Heart left ventricle (tissue), 16 donors: ENCODE data around the gene ADAMTS3. TPM values are rescaled to one million over a fixed set of nuclear protein-coding genes. Genes with fewer than 3 reads are reported as not detected.

Source experiments
- ATAC-seq, 4 donors: fragments of 200-7000 bp; cut with Tn5 transposase; one replicate each; pipeline ENCODE4 v1.9.1; 2020 to 2022; ENCODE audit warnings: moderate library complexity in 4 of 4, mild to moderate bottlenecking in 3 of 4, moderate number of reproducible peaks in 1 of 4
- DNase-seq, 5 donors: peaks; one replicate each; pipeline ENCODE4 v3.0.0-alpha.2; 2020
- H3K27ac ChIP-seq, 12 donors: fragments of 200-600 bp; sonication (generic) in 4 of 12; one replicate each; pipeline versions ENCODE4 v1.5.0 to v1.8.0; 2016 to 2022; ENCODE audit warnings: mild to moderate bottlenecking in 2 of 12
- H3K27me3 ChIP-seq, 9 donors: fragments of 200-600 bp; sonication (generic) in 2 of 9; one replicate each; pipeline versions ENCODE4 v1.5.1 to v1.8.0; 2016 to 2022; ENCODE audit warnings: mild to moderate bottlenecking in 3 of 9
- H3K36me3 ChIP-seq, 9 donors: fragments of 200-600 bp; sonication (generic) in 2 of 9; one replicate each; pipeline versions ENCODE4 v1.5.0 to v1.8.0; 2018 to 2022; ENCODE audit warnings: mild to moderate bottlenecking in 2 of 9
- H3K4me1 ChIP-seq, 12 donors: fragments of 200-600 bp; sonication (generic) in 4 of 12; one replicate each; pipeline versions ENCODE4 v1.5.0 to v1.8.0; 2016 to 2022; ENCODE audit warnings: mild to moderate bottlenecking in 3 of 12
- H3K4me3 ChIP-seq, 12 donors: fragments of 200-600 bp; sonication (generic) in 4 of 12; one replicate each; pipeline versions ENCODE4 v1.5.0 to v1.8.0; 2017 to 2022; ENCODE audit warnings: mild to moderate bottlenecking in 9 of 12, moderate library complexity in 4 of 12
- H3K9me3 ChIP-seq, 12 donors: fragments of 200-600 bp; sonication (generic) in 4 of 12; one replicate each; pipeline versions ENCODE4 v1.5.0 to v1.8.0; 2016 to 2022; ENCODE audit warnings: mild to moderate bottlenecking in 1 of 12
- POLR2A ChIP-seq, 2 donors: fragments of 450-650 bp; IDR thresholded peaks; one replicate each; pipeline ENCODE4 v1.6.1; 2017; ENCODE audit warnings: antibody characterized with exemption in 2 of 2, mild to moderate bottlenecking in 2 of 2, moderate library complexity in 2 of 2
- WGBS, 4 donors: extraction: QIAGEN DNeasy Blood & Tissue Kit in 2 of 4; methylation state at CpG; one replicate each; pipeline versions ENCODE4 v1.1.5 to v1.1.7; 2013 to 2018; 5-methylcytosine and 5-hydroxymethylcytosine counted together
- intact Hi-C, 10 donors: fragments of 100-400 bp; cut with DNase I; formaldehyde crosslinking; loops; one replicate each; pipeline versions ENCODE4 v1.11.1 to v1.14.2; 2022
- polyA plus RNA-seq, 2 donors: library from polyadenylated mRNA; stranded (reverse); fragments of 200-250 nt; gene quantifications; one replicate each; pipeline ENCODE4 v1.2.3, GENCODE V29; 2013
- total RNA-seq, 9 donors: library from RNA; depleted of rRNA in 2 of 9; stranded (reverse); fragments of >200 nt in 2 of 9; fragmentation: NEBNext Ultra II Directional in 3 of 9; extraction: Animal tissue kit (Norgen Biotek cat#: 25700) in 3 of 9; gene quantifications; one replicate each; pipeline versions ENCODE4 v1.1.0 to v1.2.4, GENCODE V29; 2016 to 2023
- TF ChIP-seq, protein P1 (sequence below), 12 donors: fragments of 200-600 bp; sonication (generic) in 4 of 12; IDR thresholded peaks; one replicate each; pipeline versions ENCODE4 v1.5.0 to v1.8.0; 2018 to 2022; ENCODE audit warnings: antibody characterized with exemption in 12 of 12, mild to moderate bottlenecking in 5 of 12
- donor health status: ischemic (EF 13 %, LVEDD 7.1; RV severe dilation, severe dysfunction).
- donor health status: healthy with polysubstance abuse.
- donor health status: DM: no; HTN: yes; CAD: no.
- donor health status: DM: no; HTN: no; CAD: no.
- donor health status: ischemic (EF 25% LVEDD 6.9; RV normal size, moderate dysfunction).
- donor health status: ischemic (EF 25% LVEDD 5.7; RV mildly dilated, moderate dysfunction).
- donor health status: healthy.
- donor health status: DM: yes; HTN: yes; CAD: no.
- donor health status: ischemic (EF 35%, LVEDD 5.7; RV mildly dilated, moderate dysfunction).
- donor health status: nonischemic (EF 11% LVEDD 7.7; RV severe dilation, severe dysfunction).
- donor health status: DM: yes; HTN: yes; CAD: no.
- donor health status: PGD.
- donor health status: ischemic (EF 29% LVEDD 5.4; RV normal size, mild dysfunction).
- donor health status: nonischemic (EF 23%, LVEDD 6.1; RV moderate dilation, normal function).

Gene ADAMTS3
- total and polyA plus RNA-seq, 11 donors: 0.08 to 3.3 (median 0.42) TPM; not detected in 1

DNA sequence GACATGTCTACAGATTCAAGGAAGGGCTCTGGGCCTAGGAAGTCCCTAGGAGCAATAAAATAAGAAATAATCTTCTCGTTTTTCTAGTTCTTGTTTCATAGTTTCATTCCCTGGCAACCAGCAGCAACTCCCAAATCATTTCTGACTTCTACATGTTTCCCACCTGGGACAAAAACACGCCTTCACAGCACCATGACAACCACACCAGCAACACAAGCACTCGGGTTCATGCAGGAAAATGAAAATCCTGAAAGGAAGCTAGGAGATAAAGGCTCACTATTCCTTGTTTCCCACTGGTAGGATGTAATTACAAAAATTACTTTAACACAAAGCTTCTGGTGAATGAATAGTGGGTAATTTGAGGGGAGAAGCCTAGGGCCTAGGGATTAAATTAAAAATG is 158.9 kb downstream of the ADAMTS3 start:
- no peaks in the 10 kb centered on the region for H3K36me3 ChIP-seq
- H3K4me3 ChIP-seq: no peak overlapping the region
- no peak overlapping the region for H3K27ac ChIP-seq
- TF ChIP-seq, protein P1, sequence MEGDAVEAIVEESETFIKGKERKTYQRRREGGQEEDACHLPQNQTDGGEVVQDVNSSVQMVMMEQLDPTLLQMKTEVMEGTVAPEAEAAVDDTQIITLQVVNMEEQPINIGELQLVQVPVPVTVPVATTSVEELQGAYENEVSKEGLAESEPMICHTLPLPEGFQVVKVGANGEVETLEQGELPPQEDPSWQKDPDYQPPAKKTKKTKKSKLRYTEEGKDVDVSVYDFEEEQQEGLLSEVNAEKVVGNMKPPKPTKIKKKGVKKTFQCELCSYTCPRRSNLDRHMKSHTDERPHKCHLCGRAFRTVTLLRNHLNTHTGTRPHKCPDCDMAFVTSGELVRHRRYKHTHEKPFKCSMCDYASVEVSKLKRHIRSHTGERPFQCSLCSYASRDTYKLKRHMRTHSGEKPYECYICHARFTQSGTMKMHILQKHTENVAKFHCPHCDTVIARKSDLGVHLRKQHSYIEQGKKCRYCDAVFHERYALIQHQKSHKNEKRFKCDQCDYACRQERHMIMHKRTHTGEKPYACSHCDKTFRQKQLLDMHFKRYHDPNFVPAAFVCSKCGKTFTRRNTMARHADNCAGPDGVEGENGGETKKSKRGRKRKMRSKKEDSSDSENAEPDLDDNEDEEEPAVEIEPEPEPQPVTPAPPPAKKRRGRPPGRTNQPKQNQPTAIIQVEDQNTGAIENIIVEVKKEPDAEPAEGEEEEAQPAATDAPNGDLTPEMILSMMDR (IDR thresholded peaks at IDR 0.05): no peak
- no peak for TF ChIP-seq POLR2A (IDR thresholded peaks at IDR 0.05)
- intact Hi-C loops: no loop called here
- no peak for ATAC-seq
- no peaks in the 10 kb centered on the region for H3K9me3 ChIP-seq
- no peaks in the 10 kb centered on the region for H3K27me3 ChIP-seq
- H3K4me1 ChIP-seq: no peaks in the 10 kb centered on the region
- DNase-seq: no peak
- 49 to 62% (median 57%) methylated on average over 3 of the region's 3 CpGs for whole genome bisulfite sequencing, 4 donors

DNA sequence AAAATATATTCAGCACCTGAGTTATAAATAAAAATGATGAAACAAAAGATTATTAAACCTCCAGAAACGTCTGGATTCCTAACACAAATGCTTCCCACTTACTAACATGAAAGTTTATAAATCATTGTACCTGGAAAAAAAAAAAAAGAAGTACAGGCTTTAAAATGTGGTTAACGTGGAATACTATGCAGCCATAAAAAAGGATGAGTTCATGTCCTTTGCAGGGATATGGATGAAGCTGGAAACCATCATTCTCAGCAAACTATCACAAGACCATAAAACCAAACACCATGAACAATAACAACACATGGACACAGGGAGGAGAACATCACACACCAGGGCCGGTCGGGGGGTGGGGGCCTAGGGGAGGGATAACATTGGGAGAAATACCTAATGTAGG is 160.5 kb downstream of the ADAMTS3 start:
- Histone ChIP-seq H3K27ac (no peak overlapping the region), H3K9me3 (no peaks in the 10 kb centered on the region), H3K4me3 (no peak overlapping the region), H3K27me3 (no peaks in the 10 kb centered on the region), H3K4me1 (no peaks in the 10 kb centered on the region), H3K36me3 (no peaks in the 10 kb centered on the region)
- WGBS, 4 donors: 73 to 83% (median 76%) methylated on average over 4 of the region's 4 CpGs
- no peak for ATAC-seq
- DNase-seq: no peak
- intact Hi-C loops: no loop called here
- TF ChIP-seq, protein P1 (IDR thresholded peaks at IDR 0.05): no peak
- no peak for TF ChIP-seq POLR2A (IDR thresholded peaks at IDR 0.05)

DNA sequence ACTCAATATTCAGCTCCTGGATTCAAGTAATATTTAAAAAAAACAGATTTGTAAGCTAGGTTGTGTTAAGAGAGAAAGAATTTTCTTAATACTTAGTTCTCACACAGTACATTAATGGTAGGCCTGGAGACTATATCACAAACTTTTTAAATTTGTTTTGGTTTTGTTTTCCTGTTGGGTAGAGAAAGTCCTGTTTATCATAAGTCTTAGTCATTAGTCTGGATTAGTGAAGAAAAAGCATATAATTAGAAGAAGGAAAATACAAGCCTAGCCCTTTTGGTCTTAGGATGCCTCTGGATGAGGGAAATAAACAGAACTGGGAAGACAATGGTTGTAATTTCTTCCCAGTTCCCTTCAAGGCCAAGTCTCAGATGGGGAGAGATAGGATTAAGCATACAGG is 163.6 kb downstream of the ADAMTS3 start:
- no peak for DNase-seq
- Histone ChIP-seq H3K27ac (no peak overlapping the region), H3K4me1 (no peaks in the 10 kb centered on the region), H3K36me3 (no peaks in the 10 kb centered on the region), H3K4me3 (no peak overlapping the region), H3K27me3 (no peaks in the 10 kb centered on the region), H3K9me3 (no peaks in the 10 kb centered on the region)
- no peak for ATAC-seq
- intact Hi-C loops: no loop called here
- TF ChIP-seq, protein P1 (IDR thresholded peaks at IDR 0.05): no peak
- no peak for TF ChIP-seq POLR2A (IDR thresholded peaks at IDR 0.05)

GRCh38 chr4:72397314-72397713 is 171.7 kb downstream of the ADAMTS3 start:
- DNase-seq (no peak), ATAC-seq (no peak)
- intact Hi-C loops: no loop called here
- TF ChIP-seq POLR2A (IDR thresholded peaks at IDR 0.05): no peak
- TF ChIP-seq, protein P1 (IDR thresholded peaks at IDR 0.05): no peak
- no peaks in the 10 kb centered on the region for H3K9me3 ChIP-seq
- no peak overlapping the region for H3K4me3 ChIP-seq
- H3K4me1 ChIP-seq: no peaks in the 10 kb centered on the region
- H3K27ac ChIP-seq: no peak overlapping the region
- WGBS, 4 donors: 83 to 92% (median 91%) methylated on average over 7 of the region's 7 CpGs
- H3K36me3 ChIP-seq: no peaks in the 10 kb centered on the region
- no peaks in the 10 kb centered on the region for H3K27me3 ChIP-seq
